IMR-90 (cell line): ENCODE data around the gene SLC44A5. TPM values are rescaled to one million over a fixed set of nuclear protein-coding genes. Genes with fewer than 3 reads are reported as not detected.

Source experiments
- ATAC-seq: fragments of 200-7000 bp; cut with Tn5 transposase; 2 replicates; pipeline ENCODE4 v1.9.1; 2020; ENCODE audit warnings: low read depth, mild to moderate bottlenecking, moderate library complexity
- BruUV-seq: library from RNA; stranded (reverse); fragments of 400-500 nt; replicated peaks from 2 replicates; lab custom pipeline; 2021; lab: Mats Ljungman, UMichigan
- CTCF ChIA-PET: fragments of 300-600 bp; formaldehyde crosslinking; extraction: SDS; loops from one replicate; lab custom pipeline; 2021; ENCODE audit warnings: antibody characterized with exemption; lab: Yijun Ruan, JAX
- POLR2A ChIA-PET: fragments of 300-600 bp; sonication (Branson Sonifier 250); formaldehyde crosslinking; loops from one replicate; lab custom pipeline; 2022; ENCODE audit warnings: antibody characterized with exemption; ENCODE audit not compliant: unreplicated experiment; lab: Charles Lee
- DNase-seq: peaks from one replicate; pipeline ENCODE4 v3.0.0; 2013
- H2AFZ ChIP-seq: replicated peaks from 2 replicates; pipeline ENCODE3; 2013; ENCODE audit warnings: low read length, mild to moderate bottlenecking; ENCODE audit not compliant: poor library complexity
- H2AK5ac ChIP-seq: 2 replicates; pipeline ENCODE4 v1.6.1; 2013; ENCODE audit warnings: low read depth, low read length, inconsistent platforms
- H2AK9ac ChIP-seq: replicated peaks from 2 replicates; pipeline ENCODE3; 2013; ENCODE audit warnings: mild to moderate bottlenecking, low read depth, low read length, moderate library complexity; ENCODE audit not compliant: poor library complexity
- H2BK120ac ChIP-seq: 2 replicates; pipeline ENCODE4 v1.6.1; 2013; ENCODE audit warnings: low read depth, low read length, inconsistent platforms
- H2BK15ac ChIP-seq: 3 replicates; pipeline ENCODE4 v1.6.1; 2013; ENCODE audit warnings: low read depth, low read length, inconsistent platforms
- H2BK20ac ChIP-seq: 2 replicates; pipeline ENCODE4 v1.6.1; 2013; ENCODE audit warnings: low read depth, mild to moderate bottlenecking, inconsistent platforms, low read length, moderate library complexity
- H2BK5ac ChIP-seq: 2 replicates; pipeline ENCODE4 v1.6.1; 2013; ENCODE audit warnings: mild to moderate bottlenecking, low read depth, low read length, inconsistent platforms; ENCODE audit not compliant: poor library complexity, severe bottlenecking
- H3K14ac ChIP-seq: replicated peaks from 2 replicates; pipeline ENCODE4 v1.6.1; 2013; ENCODE audit warnings: low read depth, low read length, inconsistent platforms
- H3K18ac ChIP-seq: 2 replicates; pipeline ENCODE4 v1.6.1; 2013; ENCODE audit warnings: low read depth, low read length, control low read depth
- H3K23ac ChIP-seq: 2 replicates; pipeline ENCODE4 v1.6.1; 2013; ENCODE audit warnings: low read depth, low read length, inconsistent platforms
- H3K27ac ChIP-seq: 2 replicates; pipeline ENCODE4 v1.5.1; 2013; ENCODE audit warnings: mild to moderate bottlenecking, control low read depth, low read length; ENCODE audit not compliant: insufficient read depth
- H3K27me3 ChIP-seq: 2 replicates; pipeline ENCODE4 v1.6.1; 2013; ENCODE audit warnings: low read length; ENCODE audit not compliant: control insufficient read depth, insufficient read depth
- H3K36me3 ChIP-seq: 2 replicates; pipeline ENCODE4 v1.6.1; 2013; ENCODE audit warnings: low read length, mixed read lengths; ENCODE audit not compliant: control insufficient read depth, insufficient read depth
- H3K4ac ChIP-seq: 2 replicates; pipeline ENCODE4 v1.6.1; 2013; ENCODE audit warnings: low read depth, low read length, inconsistent platforms
- H3K4me1 ChIP-seq: 2 replicates; pipeline ENCODE4 v1.6.1; 2013; ENCODE audit warnings: low read length, mixed read lengths; ENCODE audit not compliant: control insufficient read depth, insufficient read depth
- H3K4me2 ChIP-seq: 2 replicates; pipeline ENCODE4 v1.6.1; 2013; ENCODE audit warnings: low read depth, mild to moderate bottlenecking, control low read depth, low read length, moderate library complexity
- H3K4me3 ChIP-seq: 2 replicates; pipeline ENCODE4 v1.5.1; 2013; ENCODE audit warnings: low read depth, mild to moderate bottlenecking, control low read depth, low read length, moderate library complexity; ENCODE audit not compliant: insufficient read depth
- H3K56ac ChIP-seq: 2 replicates; pipeline ENCODE4 v1.6.1; 2013; ENCODE audit warnings: low read length, inconsistent platforms; ENCODE audit not compliant: insufficient read depth; ENCODE audit errors: extremely low read depth
- H3K79me1 ChIP-seq, 2 experiments: 2 replicates each; pipeline ENCODE4 v1.6.1; 2013; ENCODE audit warnings: low read length in 2 of 2, inconsistent platforms in 1 of 2, low read depth in 1 of 2
- H3K9ac ChIP-seq: 2 replicates; pipeline ENCODE4 v1.6.1; 2013; ENCODE audit warnings: low read depth, low read length, control low read depth
- H3K9me1 ChIP-seq: 2 replicates; pipeline ENCODE4 v1.6.1; 2013; ENCODE audit warnings: low read length, inconsistent platforms; ENCODE audit not compliant: insufficient read depth
- H3K9me3 ChIP-seq: 2 replicates; pipeline ENCODE4 v1.6.1; 2013; ENCODE audit warnings: low read length; ENCODE audit not compliant: control insufficient read depth, insufficient read depth
- H4K20me1 ChIP-seq: 2 replicates; pipeline ENCODE4 v1.6.1; 2013; ENCODE audit warnings: low read length, inconsistent platforms; ENCODE audit not compliant: insufficient read depth
- H4K5ac ChIP-seq: 2 replicates; pipeline ENCODE4 v1.6.1; 2013; ENCODE audit warnings: mild to moderate bottlenecking, low read depth, low read length, control low read depth
- H4K8ac ChIP-seq, 2 experiments: 2 replicates each; pipeline ENCODE4 v1.6.1; 2013; ENCODE audit warnings: low read depth in 2 of 2, low read length in 2 of 2, control low read depth in 1 of 2, inconsistent platforms in 1 of 2
- H4K91ac ChIP-seq: 2 replicates; pipeline ENCODE4 v1.6.1; 2013; ENCODE audit warnings: low read depth, low read length, inconsistent platforms; ENCODE audit not compliant: insufficient read depth
- BHLHE40 ChIP-seq: fragments of 150-350 bp; IDR thresholded peaks from 2 replicates; pipeline ENCODE4 v1.6.1; 2016; ENCODE audit warnings: mild to moderate bottlenecking, low read depth, low read length
- CEBPB ChIP-seq: IDR thresholded peaks from 2 replicates; pipeline ENCODE4 v1.6.1; 2012; ENCODE audit warnings: low read depth, low read length, improper control_type of control experiment
- CTCF ChIP-seq: conservative IDR thresholded peaks from 2 replicates; pipeline ENCODE4 v1.5.1; 2012; ENCODE audit warnings: mild to moderate bottlenecking, low read depth, low read length, improper control_type of control experiment
- FOS ChIP-seq: fragments of 150-350 bp; IDR thresholded peaks from 2 replicates; pipeline ENCODE4 v1.6.1; 2016; ENCODE audit warnings: low read depth, low read length
- MAFK ChIP-seq: IDR thresholded peaks from 2 replicates; pipeline ENCODE4 v1.6.1; 2012; ENCODE audit warnings: low read depth, low read length, improper control_type of control experiment
- MAZ ChIP-seq: IDR thresholded peaks from 2 replicates; pipeline ENCODE4 v1.6.1; 2012; ENCODE audit warnings: low read depth, mild to moderate bottlenecking, low read length, improper control_type of control experiment, moderate library complexity, borderline replicate concordance
- MXI1 ChIP-seq: IDR thresholded peaks from 2 replicates; pipeline ENCODE4 v1.6.1; 2012; ENCODE audit warnings: low read depth, mild to moderate bottlenecking, low read length, moderate library complexity, borderline replicate concordance
- RAD21 ChIP-seq: IDR thresholded peaks from 2 replicates; pipeline ENCODE4 v1.6.1; 2012; ENCODE audit warnings: low read length, improper control_type of control experiment
- RCOR1 ChIP-seq: IDR thresholded peaks from 2 replicates; pipeline ENCODE4 v1.6.1; 2012; ENCODE audit warnings: mild to moderate bottlenecking, low read length, improper control_type of control experiment; ENCODE audit not compliant: insufficient replicate concordance
- WGBS, 2 experiments: methylation state at CpG; one replicate each; pipeline versions ENCODE4 v1.1.5 to v1.1.7; 2013; ENCODE audit warnings: missing lambda C conversion rate in 2 of 2; ENCODE audit not compliant: insufficient read length in 1 of 2; ENCODE audit errors: extremely low coverage in 2 of 2; 5-methylcytosine and 5-hydroxymethylcytosine counted together
- dilution Hi-C: fragments of 300-500 bp; cut with HindIII; formaldehyde crosslinking; loops from one replicate; pipeline ENCODE4 v1.14.3; 2018; ENCODE audit warnings: low sequenced_read_pairs; ENCODE audit not compliant: unreplicated experiment
- in situ Hi-C: fragments of 300-500 bp; cut with MboI; formaldehyde crosslinking; loops from 3 replicates; pipeline ENCODE4 v1.14.3; 2019; ENCODE audit warnings: low sequenced_read_pairs, inconsistent platforms, mixed read lengths
- intact Hi-C: fragments of 100-400 bp; cut with micrococcal nuclease; formaldehyde crosslinking; loops from 2 replicates; pipeline ENCODE4 v1.10.0; 2022
- polyA plus RNA-seq, 3 experiments: library from polyadenylated mRNA; depleted of rRNA; stranded (reverse); fragments of >200 nt; gene quantifications; 2 replicates each; pipeline ENCODE4 v1.2.3, GENCODE V29; 2012; ENCODE audit warnings: low replicate concordance in 1 of 3
- total RNA-seq: library from RNA; depleted of rRNA; stranded (reverse); fragments of >200 nt; gene quantifications from 2 replicates; pipeline ENCODE4 v1.2.3, GENCODE V29; 2012

SLC44A5 gene
- total and polyA plus RNA-seq, 2 of the 4 experiments (the other 2 are of a cell fraction): under 0.01 TPM; not detected in 1

DNA sequence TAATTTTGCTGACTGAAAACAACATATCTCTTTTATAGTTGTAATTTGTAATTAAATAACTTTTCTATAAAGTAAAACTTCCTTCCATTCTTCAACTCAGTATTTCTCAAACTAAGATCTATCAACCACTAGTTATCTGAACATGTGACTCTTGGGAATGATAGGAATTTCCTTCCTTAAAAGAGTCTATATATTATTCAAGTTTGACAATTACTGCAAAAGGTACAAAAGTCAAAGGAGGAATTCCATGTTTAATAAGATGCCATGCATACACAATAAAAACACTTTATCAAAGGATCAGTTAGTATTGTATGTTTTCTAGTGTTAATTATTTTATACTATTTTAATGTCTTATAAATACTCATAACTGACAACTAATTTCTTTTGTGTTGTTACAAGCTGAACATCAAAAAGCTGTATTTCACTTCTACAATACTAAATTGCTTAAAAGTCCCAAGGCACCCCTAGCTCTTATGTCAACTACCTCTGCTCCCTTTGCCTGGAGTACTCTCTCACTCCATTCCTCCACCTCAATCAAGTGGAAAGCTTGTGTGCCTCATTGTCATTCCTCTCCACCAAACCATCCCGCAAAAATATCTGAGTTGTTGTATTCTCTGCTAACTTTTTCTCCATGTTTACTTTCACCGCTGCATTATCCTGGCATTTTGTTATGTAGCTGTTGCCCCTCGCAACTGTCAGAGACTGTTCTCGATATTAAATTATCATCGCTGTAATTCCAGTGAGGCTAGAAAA, 67.9 kb downstream of the SLC44A5 start:
- no peak overlapping the region for H3K4me3 ChIP-seq
- peaks cover 5% of the 10 kb centered on the region for H3K9me3 ChIP-seq
- no peak overlapping the region for H4K91ac ChIP-seq
- no peak overlapping the region for H2AK9ac ChIP-seq
- no peak overlapping the region for H3K27ac ChIP-seq
- no peak overlapping the region for H2AFZ ChIP-seq
- no peak overlapping the region for H3K23ac ChIP-seq
- H3K4me2 ChIP-seq: no peak overlapping the region
- H3K36me3 ChIP-seq: no peaks in the 10 kb centered on the region
- H4K8ac ChIP-seq: no peak overlapping the region
- no peaks in the 10 kb centered on the region for H4K20me1 ChIP-seq
- intact Hi-C loops: no loop called here
- H3K56ac ChIP-seq: no peak overlapping the region
- no peaks in the 10 kb centered on the region for H3K4me1 ChIP-seq
- no peak overlapping the region for H3K4ac ChIP-seq
- no peak overlapping the region for H3K9ac ChIP-seq
- H2BK5ac ChIP-seq: no peak overlapping the region
- H2BK15ac ChIP-seq: no peak overlapping the region
- ATAC-seq: no peak
- no peak for TF ChIP-seq MAZ
- no peak for TF ChIP-seq BHLHE40
- TF ChIP-seq CEBPB: no peak
- no peak for TF ChIP-seq CTCF
- no peak for TF ChIP-seq RAD21
- TF ChIP-seq MAFK: no peak
- TF ChIP-seq FOS: no peak
- TF ChIP-seq MXI1: no peak
- no peak for TF ChIP-seq RCOR1
- BruUV-seq: no TSS peak
- no peak overlapping the region for H2AK5ac ChIP-seq
- dilution Hi-C loops: no loop called here
- H4K5ac ChIP-seq: no peak overlapping the region
- ChIA-PET CTCF (no interaction called here), POLR2A (no interaction called here)
- in situ Hi-C loops: no loop called here
- no peak overlapping the region for H2BK120ac ChIP-seq
- no peaks in the 10 kb centered on the region for H3K9me1 ChIP-seq
- no peaks in the 10 kb centered on the region for H3K27me3 ChIP-seq
- no peaks in the 10 kb centered on the region for H3K79me1 ChIP-seq
- no peak overlapping the region for H2BK20ac ChIP-seq
- H3K14ac ChIP-seq: no peak overlapping the region
- no CpG with 5 or more reads among the region's 5 CpGs for WGBS, 2 experiments
- DNase-seq: no peak
- H3K18ac ChIP-seq: no peak overlapping the region
